Stimulated activated CD8-positive, alpha-beta memory T cell treated with anti-CD3 and anti-CD28 coated beads, Interleukin-12 subunit alpha, Interleukin-12 subunit beta, amount 100 ng/mL, for 1 hour (primary cell): ENCODE results near the gene FTO.

Experiments
- DNase-seq: peaks from one replicate; pipeline ENCODE4 v3.0.0-alpha.2; 2020; ENCODE audit warnings: low read depth

Gene FTO

GRCh38 chr16:54125751-54126655 is 422.0 kb downstream of the FTO start:
- no peak for DNase-seq

- DNase-seq: no peak
Measured at GRCh38 chr16:54126907-54127306, 423.0 kb downstream of the FTO start.

- no peak for DNase-seq
Measured at GRCh38 chr16:54128629-54129234, 424.8 kb downstream of the FTO start.

DNA sequence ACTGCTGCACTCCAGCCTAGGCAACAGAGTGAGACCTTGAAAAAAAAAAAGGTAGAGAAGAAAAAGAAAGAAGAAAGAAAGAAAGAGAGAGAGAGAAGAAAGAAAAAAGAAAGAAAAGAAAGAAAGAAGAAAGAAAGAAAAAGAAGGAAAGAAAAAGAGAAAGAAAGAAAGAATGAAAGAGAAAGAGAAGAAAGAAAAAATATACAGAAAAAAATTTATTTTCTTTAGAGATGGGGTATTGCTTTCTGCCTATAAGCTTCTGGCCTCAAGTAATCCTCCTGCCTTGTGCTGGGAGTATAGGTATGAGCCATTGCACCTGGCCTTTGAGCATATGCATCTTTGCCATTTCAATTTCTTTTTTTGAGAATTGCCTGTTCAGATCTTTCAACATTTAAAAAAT is 425.9 kb downstream of the FTO start:
- no peak for DNase-seq

DNA sequence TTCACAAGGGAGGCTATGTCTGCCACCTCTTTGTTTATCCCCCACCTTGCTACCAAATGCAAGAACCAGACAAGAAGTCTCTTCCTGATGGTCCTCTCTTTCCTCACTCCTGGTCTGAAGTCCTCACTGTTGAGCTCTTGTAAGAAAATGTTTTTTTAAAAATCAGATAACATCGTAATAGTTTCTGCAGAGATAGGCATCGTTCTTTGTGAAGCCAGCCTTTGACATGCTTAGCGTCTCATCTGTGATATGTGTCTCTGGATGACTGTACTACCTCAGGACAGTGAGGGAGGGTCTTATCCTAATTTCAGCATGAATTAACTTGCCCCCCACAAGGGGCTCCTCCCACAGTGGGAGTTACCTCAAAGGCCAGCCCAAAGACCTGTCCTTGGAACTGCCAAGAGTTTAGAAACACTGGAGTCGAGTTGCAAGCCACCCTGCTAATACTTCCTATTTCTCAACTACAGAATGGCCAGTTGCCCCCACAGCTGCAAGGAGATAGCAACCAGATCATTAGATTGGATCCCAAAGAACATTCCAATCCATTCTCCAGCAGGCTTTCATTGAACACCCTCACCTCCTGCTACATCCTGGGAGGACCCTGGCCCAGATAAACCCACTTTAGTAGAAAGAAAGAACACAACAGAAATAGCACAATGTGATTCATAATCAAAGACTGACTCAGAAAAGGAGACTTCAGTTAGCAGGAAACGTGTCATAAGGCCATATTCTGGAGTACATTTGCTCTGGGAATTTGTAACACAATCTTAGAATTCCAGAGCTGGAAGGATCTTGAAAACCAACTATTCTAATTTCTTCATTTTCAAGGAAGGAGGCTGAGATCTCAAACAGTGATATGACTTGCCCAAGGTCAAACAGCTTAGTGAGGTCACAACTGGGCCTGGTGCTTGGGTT is 431.7 kb downstream of the FTO start:
- DNase-seq: no peak

DNA sequence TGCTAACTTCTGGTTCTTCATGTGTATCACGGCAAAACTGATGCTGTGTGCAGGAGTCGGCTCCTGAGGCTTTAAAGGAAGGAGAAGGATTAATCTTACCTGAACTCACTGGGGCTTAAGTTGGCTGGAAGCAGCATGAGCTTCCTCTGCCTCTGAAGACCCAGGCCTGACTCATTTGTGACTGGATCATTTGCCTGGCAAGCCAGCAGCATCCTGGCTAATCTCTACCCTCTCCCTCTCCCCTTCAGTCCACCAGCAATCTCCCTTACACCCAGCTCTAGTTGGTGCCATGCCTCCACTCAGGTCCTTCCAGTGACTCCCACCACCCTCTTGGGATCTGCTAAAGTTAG is 432.3 kb downstream of the FTO start:
- no peak for DNase-seq

GRCh38 chr16:54140057-54140787 is 436.3 kb downstream of the FTO start:
- no peak for DNase-seq

GRCh38 chr16:54140788-54141136 is 436.8 kb downstream of the FTO start:
- no peak for DNase-seq

GRCh38 chr16:54142787-54143186 is 438.8 kb downstream of the FTO start:
- DNase-seq: no peak

- no peak for DNase-seq
Measured at GRCh38 chr16:54143410-54143809, 439.5 kb downstream of the FTO start.

GRCh38 chr16:54143934-54144571 is 440.1 kb downstream of the FTO start:
- DNase-seq: no peak

DNA sequence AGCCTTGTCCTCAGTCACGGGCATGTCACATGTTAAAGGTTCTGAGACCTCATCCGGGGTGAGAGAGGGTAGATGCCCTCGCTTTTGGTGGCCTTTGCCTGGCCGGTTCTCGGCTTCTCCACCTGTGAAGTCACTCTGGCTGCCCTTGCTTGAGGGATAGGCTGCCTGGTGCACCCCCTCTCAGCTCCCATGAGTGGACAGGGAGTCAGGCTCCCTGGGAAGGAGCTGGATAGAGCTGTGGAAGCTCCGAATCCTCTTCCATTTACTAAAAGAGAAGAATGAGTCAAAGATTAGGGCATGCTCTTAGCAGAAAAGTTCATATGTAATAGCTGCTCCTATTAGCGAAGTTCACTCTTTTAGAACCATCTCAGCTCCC is 440.6 kb downstream of the FTO start:
- no peak for DNase-seq

DNA sequence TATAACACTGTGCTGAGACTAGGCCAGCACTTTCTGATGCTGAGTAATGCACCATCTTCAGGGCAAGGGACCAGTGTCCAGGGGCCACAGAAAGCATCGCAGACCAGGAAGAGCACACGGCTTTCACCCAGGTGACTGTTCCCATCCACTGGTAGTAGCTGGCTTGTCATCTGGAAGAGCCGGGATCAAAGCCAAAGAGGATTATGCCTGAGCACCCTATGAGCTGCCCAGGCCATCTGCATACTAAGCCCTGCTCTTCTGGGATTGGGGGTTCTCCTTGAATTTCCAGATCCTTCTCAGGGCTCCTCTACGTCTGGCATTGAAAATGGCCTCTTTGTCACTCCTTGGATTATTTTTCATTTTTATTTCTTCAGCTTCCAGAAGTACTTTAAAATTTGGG is 441.9 kb downstream of the FTO start:
- DNase-seq: no peak

DNA sequence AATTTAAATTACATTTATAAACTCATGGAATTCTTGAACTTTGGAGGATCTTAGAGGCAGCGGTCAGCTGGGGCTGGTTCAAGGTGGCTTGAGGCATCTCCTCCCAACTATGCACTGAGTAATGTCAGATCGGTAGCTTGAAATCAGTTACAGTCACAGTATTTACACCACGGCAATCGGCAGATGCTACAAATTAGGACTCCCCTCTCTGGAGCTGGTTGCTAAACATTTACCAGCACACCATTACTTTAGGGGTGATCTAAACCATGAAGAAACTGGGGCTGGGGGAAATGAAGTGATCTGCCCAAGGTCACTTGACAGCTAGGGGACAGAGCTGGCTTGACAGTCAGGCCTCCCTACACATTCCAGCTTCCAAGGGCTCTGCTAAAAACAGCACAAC is 445.0 kb downstream of the FTO start:
- no peak for DNase-seq

- DNase-seq: no peak
Measured at GRCh38 chr16:54150861-54151260, 446.9 kb downstream of the FTO start.

- DNase-seq: no peak
Measured at GRCh38 chr16:54152362-54153239, 448.6 kb downstream of the FTO start.

DNA sequence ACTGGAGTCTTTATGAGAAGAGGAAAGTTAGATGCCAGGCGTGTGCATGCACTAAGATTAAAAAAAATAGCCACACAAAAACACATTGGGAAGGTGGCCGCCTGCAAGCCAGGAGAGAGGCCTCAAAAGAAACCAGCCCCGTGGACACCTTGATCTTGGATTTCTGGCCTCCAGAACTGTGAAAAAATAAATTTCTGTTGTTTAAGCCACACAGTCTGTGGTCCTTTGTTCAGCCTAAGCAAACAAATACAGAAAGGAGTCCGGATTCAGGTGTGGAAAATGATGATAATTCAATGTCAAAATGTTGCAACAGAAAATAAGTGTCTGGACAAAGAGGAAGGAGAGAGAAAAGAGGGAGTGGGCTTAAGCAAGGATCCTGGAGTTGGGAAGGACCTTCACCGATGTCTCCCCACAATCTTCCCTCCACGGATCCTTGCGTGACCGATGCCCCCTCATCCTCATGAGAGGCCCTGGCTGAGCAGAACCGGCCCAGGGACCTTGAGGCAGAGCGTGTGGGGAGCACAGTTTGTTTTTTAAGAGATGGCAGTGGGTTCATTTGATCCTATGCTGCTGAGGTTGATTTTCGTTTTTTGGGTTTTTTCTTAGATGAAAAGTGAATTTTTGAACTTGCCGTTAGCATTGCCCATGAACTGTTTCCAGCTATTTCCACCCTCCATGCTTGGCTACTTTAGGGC is 449.4 kb downstream of the FTO start:
- DNase-seq: no peak

GRCh38 chr16:54156349-54156748 is 452.4 kb downstream of the FTO start:
- no peak for DNase-seq

GRCh38 chr16:54158986-54159385 is 455.0 kb downstream of the FTO start:
- no peak for DNase-seq

DNA sequence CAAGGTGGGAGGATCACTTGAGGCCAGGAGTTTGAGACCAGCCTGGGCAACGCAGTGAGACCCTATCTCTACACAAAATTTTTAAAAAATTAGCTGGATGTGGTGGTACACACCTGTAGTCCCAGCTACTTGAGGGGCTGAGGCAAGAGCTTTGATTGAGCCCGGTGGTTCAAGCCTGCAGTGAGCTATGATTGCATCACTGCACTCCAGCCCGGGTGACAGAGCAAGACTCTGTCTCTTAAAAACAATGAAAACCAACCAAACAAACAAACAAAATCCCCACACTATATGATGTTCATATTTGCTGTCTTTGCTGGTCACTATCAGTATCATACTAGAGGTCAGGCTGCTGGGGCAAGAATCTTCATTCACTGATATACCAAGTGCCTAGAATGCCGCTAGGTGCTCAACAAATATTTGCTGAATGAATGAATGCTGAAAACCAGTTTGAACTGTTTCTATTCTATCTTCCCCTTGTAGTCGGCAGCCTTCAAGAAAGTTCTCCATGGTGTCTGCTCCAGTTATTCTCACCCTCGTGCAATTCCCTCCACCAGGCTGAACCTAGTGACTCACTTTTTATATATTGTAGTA is 455.6 kb downstream of the FTO start:
- DNase-seq: no peak
